ENCODE data around the gene HYPK. TPM values are rescaled to one million over a fixed set of nuclear protein-coding genes. Genes with fewer than 3 reads are reported as not detected.
"Not testable (repeated sequence)": the region's sequence is repeated elsewhere in the genome, so short reads cannot be mapped to it uniquely, and the experiment has no call there.

Gene HYPK
- polyA plus RNA-seq, 1 donor from 2014 or later: 7.8 TPM

- Mint-ChIP-seq H3K36me3 (peaks cover 3% of the 10 kb centered on the region), H3K9me3 (no peaks in the 10 kb centered on the region), H3K4me1 (peaks cover 20 to 34% (median 28%) of the 10 kb centered on the region in 3 donors), H3K4me3 (peak overlapping the region; percentile 50 to 82 (median 63)), H3K27ac (peak overlapping the region; percentile 63 to 96 (median 93)), H3K27me3 (peaks cover 7% of the 10 kb centered on the region)
Measured at GRCh38 chr15:43789409-43789808, 11.0 kb upstream of the HYPK start.

- peaks cover 31 to 39% (median 39%) of the 10 kb centered on the region in 3 donors for H3K4me1 Mint-ChIP-seq
- peak within 1 kb of the TSS; percentile 97 to 99 (median 98) for H3K4me3 Mint-ChIP-seq
- peaks cover 5% of the 10 kb centered on the region for H3K36me3 Mint-ChIP-seq
- peak within 1 kb of the TSS; percentile 89 to 98 (median 93) for H3K27ac Mint-ChIP-seq
- no peaks in the 10 kb centered on the region for H3K9me3 Mint-ChIP-seq
- H3K27me3 Mint-ChIP-seq: peaks cover 2% of the 10 kb centered on the region
Measured at GRCh38 chr15:43791993-43792760, 8.2 kb upstream of the HYPK start, which contains the start of gene SERF2. SERF2 (plus strand) TSS chr15:43792320; CDS start chr15:43792377, 57 bp downstream.

- H3K4me3 Mint-ChIP-seq: peak overlapping the region; percentile 97 to 99 (median 98)
- peaks cover 5% of the 10 kb centered on the region for H3K36me3 Mint-ChIP-seq
- H3K9me3 Mint-ChIP-seq: no peaks in the 10 kb centered on the region
- peaks cover 31 to 39% (median 39%) of the 10 kb centered on the region in 3 donors for H3K4me1 Mint-ChIP-seq
- H3K27ac Mint-ChIP-seq: peak overlapping the region; percentile 89 to 98 (median 93)
- H3K27me3 Mint-ChIP-seq: peaks cover 2% of the 10 kb centered on the region
Measured at GRCh38 chr15:43792761-43793476, 7.5 kb upstream of the HYPK start.

DNA sequence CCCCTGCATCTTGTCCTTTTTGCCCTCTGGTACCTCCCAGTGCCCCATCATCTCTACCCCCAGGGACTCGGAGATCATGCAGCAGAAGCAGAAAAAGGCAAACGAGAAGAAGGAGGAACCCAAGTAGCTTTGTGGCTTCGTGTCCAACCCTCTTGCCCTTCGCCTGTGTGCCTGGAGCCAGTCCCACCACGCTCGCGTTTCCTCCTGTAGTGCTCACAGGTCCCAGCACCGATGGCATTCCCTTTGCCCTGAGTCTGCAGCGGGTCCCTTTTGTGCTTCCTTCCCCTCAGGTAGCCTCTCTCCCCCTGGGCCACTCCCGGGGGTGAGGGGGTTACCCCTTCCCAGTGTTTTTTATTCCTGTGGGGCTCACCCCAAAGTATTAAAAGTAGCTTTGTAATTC, 6.8 kb upstream of the HYPK start:
- H3K9me3 Mint-ChIP-seq: no peaks in the 10 kb centered on the region
- H3K36me3 Mint-ChIP-seq: peaks cover 10% of the 10 kb centered on the region
- peaks cover 32 to 40% (median 37%) of the 10 kb centered on the region in 3 donors for H3K4me1 Mint-ChIP-seq
- peak overlapping the region in 2 of 3 donors; percentile 5 to 89 for H3K27ac Mint-ChIP-seq
- peak overlapping the region; percentile 97 to 99 (median 98) for H3K4me3 Mint-ChIP-seq
- peaks cover 2% of the 10 kb centered on the region for H3K27me3 Mint-ChIP-seq

DNA sequence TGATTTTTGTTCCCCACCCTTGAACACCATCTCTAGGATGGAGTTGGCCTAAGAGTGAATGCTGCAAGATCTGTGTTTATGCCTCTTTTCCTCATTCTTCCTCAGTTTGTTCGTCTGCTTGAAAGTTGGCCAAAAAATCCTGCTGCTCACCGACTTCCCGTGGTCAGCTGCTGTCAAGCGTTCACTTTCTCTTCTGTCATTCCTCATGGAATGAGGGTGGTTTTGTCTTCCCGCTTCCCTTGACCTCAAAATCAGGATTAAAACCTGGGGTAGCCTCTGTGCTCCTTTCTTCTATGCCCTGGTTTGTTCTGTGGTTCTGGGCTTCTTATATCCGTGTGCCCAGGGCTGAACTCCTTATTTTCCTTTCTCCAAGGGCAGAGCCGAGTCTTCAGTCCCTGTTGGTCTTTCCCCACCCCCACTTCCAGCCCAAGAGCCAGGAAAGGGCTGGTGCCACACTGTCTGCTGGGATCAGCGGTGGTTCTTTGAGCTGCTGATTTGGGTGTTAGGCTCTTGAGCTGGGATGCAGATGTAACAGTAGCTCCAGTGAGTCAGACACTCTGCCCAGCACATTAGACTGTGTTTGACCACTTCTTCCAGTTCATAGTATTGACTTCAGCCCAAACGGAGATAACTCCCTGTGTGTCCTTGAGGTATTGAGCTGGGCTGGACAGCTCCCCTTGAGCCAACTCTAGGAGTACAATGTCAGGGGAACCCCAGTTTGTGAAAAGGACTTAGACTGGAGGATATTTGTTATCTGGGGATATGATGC, 5.9 kb upstream of the HYPK start:
- Mint-ChIP-seq H3K27ac (peak overlapping the region in 2 of 3 donors; percentile 59 to 80), H3K27me3 (no peaks in the 10 kb centered on the region), H3K36me3 (peaks cover 14% of the 10 kb centered on the region), H3K9me3 (no peaks in the 10 kb centered on the region), H3K4me1 (peaks cover 31 to 40% (median 36%) of the 10 kb centered on the region in 3 donors), H3K4me3 (peak overlapping the region in 3 of 4 donors; percentile 7 to 98 (median 98))

DNA sequence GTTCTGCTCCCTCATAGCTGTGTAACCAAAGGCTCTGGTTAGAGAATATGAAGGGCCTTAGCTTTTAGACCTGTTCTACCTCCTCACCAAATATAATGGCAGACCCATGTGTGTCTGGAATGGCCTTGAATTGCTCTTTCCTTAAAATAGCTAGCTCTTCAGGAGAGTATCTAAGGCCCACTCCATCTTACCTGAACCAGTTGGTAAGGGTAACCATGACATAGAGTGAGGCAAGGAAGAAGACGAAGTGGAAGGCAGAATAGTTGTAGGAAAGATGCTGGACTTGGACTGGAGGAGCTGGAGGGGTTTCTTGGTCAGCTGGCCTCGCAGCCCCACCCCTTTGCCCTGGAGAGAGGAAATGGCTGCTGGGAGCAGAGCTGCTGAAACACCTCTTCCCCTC, 5.2 kb upstream of the HYPK start:
- Mint-ChIP-seq H3K9me3 (no peaks in the 10 kb centered on the region), H3K4me1 (peaks cover 33 to 45% (median 40%) of the 10 kb centered on the region in 3 donors), H3K36me3 (peaks cover 16% of the 10 kb centered on the region), H3K27ac (peak overlapping the region in 1 of 3 donors; percentile 80), H3K27me3 (no peaks in the 10 kb centered on the region), H3K4me3 (peak overlapping the region in 1 of 4 donors; percentile 98)

DNA sequence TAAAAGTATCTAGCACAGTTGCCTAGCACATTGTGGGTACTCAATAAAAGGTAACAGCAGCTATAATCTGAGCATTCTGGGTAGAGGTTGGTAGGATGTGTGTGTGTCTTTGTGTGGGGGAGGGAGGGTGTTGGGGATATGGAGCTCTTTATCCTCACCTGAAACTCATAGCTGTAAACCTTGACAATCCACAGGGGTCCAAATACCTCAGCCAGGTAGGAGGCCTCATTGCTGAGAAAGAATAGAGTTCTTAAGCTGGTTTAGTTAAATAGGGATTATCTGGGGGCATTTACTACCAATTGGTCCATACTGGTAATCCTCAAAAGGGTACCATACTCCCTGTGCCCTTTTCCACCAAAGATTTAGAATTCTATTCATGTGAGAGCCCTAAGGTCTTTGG, 4.4 kb upstream of the HYPK start:
- peak overlapping the region in 1 of 3 donors; percentile 80 for H3K27ac Mint-ChIP-seq
- H3K27me3 Mint-ChIP-seq: no peaks in the 10 kb centered on the region
- peak overlapping the region in 2 of 4 donors; percentile 30 to 37 for H3K4me3 Mint-ChIP-seq
- H3K36me3 Mint-ChIP-seq: peaks cover 19% of the 10 kb centered on the region
- H3K9me3 Mint-ChIP-seq: no peaks in the 10 kb centered on the region
- peaks cover 39 to 51% (median 45%) of the 10 kb centered on the region in 3 donors for H3K4me1 Mint-ChIP-seq

- Mint-ChIP-seq H3K4me1 (peaks cover 42 to 53% (median 43%) of the 10 kb centered on the region in 3 donors), H3K27me3 (no peaks in the 10 kb centered on the region), H3K27ac (peak overlapping the region in 2 of 3 donors; percentile 46 to 80), H3K9me3 (no peaks in the 10 kb centered on the region), H3K4me3 (peak overlapping the region in 2 of 4 donors; percentile 25 to 30), H3K36me3 (peaks cover 22% of the 10 kb centered on the region)
Measured at GRCh38 chr15:43796566-43796965, 3.8 kb upstream of the HYPK start.

- Mint-ChIP-seq H3K4me3 (peak overlapping the region in 3 of 4 donors; percentile 60 to 94 (median 76)), H3K36me3 (peaks cover 22% of the 10 kb centered on the region), H3K27ac (peak overlapping the region in 2 of 3 donors; percentile 89 to 99), H3K9me3 (no peaks in the 10 kb centered on the region), H3K4me1 (peaks cover 28 to 38% (median 38%) of the 10 kb centered on the region in 3 donors), H3K27me3 (no peaks in the 10 kb centered on the region)
Measured at GRCh38 chr15:43799209-43799944, 1.0 kb upstream of the HYPK start.

DNA sequence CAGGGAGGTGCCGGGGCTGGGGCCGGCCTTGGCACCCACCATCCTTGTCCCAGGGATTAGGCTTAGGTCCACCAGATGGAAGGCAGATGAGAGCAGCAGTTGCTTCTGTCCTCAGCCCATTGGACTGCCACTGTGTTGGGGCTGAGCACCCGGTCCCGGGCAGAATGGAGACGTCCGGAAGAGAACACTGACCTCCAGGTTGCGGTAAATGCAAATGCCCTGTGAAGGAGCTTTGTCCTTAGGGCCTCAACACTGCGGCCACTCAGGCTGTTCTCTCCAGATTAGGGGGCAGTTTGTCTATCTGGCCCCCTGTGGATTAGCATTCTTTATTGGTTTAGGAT, 484 bp upstream of the HYPK start, which contains the start of gene SERINC4:
Gene SERINC4, minus strand, starts transcription at position 276 of the 341 bp plus-strand sequence. Its CDS starts 234 bp downstream, at position 42.
- H3K36me3 Mint-ChIP-seq: peaks cover 21% of the 10 kb centered on the region

GRCh38 chr15:43802676-43803075, 2.3 kb downstream of the HYPK start:
- H3K4me1 Mint-ChIP-seq: peaks cover 25 to 35% (median 29%) of the 10 kb centered on the region in 3 donors
- H3K27me3 Mint-ChIP-seq, H3K27ac Mint-ChIP-seq, H3K4me3 Mint-ChIP-seq, H3K9me3 Mint-ChIP-seq: not testable (repeated sequence)
- peaks cover 20% of the 10 kb centered on the region for H3K36me3 Mint-ChIP-seq

More for the DNA sequence above, 484 bp upstream of the HYPK start, which contains the start of gene SERINC4:
- Mint-ChIP-seq H3K9me3 (no peaks in the 10 kb centered on the region), H3K4me3 (peak within 1 kb of the TSS; percentile 94 to 100 (median 100)), H3K4me1 (peaks cover 27 to 36% (median 36%) of the 10 kb centered on the region in 3 donors), H3K27me3 (no peaks in the 10 kb centered on the region), H3K27ac (peak within 1 kb of the TSS; percentile 89 to 99 (median 99))

- H3K27me3 Mint-ChIP-seq: no peaks in the 10 kb centered on the region
- peak overlapping the region in 3 of 4 donors; percentile 44 to 81 (median 71) for H3K4me3 Mint-ChIP-seq
- H3K27ac Mint-ChIP-seq: peak overlapping the region; percentile 82 to 94 (median 88)
- H3K36me3 Mint-ChIP-seq: peaks cover 12% of the 10 kb centered on the region
- no peaks in the 10 kb centered on the region for H3K9me3 Mint-ChIP-seq
- peaks cover 17 to 32% (median 18%) of the 10 kb centered on the region in 3 donors for H3K4me1 Mint-ChIP-seq
Measured at GRCh38 chr15:43808435-43808950, 8.1 kb downstream of the HYPK start.

DNA sequence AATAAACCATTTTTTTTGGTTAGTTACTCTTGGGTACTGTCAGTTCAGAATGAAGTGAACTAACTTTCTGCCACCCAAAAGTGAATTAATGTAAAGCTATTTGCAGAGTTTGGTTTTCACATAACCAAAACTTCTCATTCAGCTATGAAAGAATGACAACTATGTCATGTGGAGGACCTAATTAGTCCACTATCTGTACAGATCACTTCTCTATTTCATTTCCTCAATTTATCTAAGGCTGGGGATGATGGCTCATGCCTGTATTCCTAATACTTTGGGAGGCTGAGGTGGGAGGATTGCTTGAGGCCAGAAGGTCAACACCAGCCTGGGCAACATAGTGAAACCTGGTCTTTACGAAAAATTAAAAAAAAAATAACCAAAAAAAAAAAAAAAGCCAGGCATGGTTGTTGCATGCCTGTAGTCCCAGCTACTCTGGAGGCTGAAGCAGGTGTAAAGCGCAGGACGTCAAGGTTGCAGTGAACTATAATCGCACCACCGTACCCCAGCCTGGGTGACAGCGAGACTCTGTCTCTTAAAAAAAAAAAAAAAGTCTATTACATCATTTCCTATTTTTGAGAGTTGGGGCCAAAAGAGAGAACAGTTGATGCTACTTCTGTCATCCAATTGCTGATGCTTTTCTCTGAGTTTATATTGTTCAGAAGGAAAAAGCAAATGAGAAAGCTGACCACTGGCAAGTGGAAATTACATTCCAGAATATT, 8.7 kb downstream of the HYPK start:
- Mint-ChIP-seq H3K27me3 (no peaks in the 10 kb centered on the region), H3K36me3 (peaks cover 12% of the 10 kb centered on the region), H3K4me3 (peak overlapping the region; percentile 32 to 83 (median 62))

More for the DNA sequence above, 8.7 kb downstream of the HYPK start:
- Mint-ChIP-seq H3K9me3 (no peaks in the 10 kb centered on the region), H3K4me1 (peaks cover 17 to 32% (median 18%) of the 10 kb centered on the region in 3 donors), H3K27ac (peak overlapping the region; percentile 82 to 94 (median 88))

Measured in IgD-negative memory B cell (primary cell).